ENCODE data around the gene SLC40A1. TPM values are rescaled to one million over a fixed set of nuclear protein-coding genes. Genes with fewer than 3 reads are reported as not detected.

SLC40A1 gene
- total RNA-seq, 6 experiments from 2014 or later = not detected

- no peak for DNase-seq
- no peaks in the 10 kb centered on the region for H3K9me3 Mint-ChIP-seq
- H3K36me3 Mint-ChIP-seq (ENCODE audit: low read depth) = no peaks in the 10 kb centered on the region
- no peak overlapping the region for H3K27ac Mint-ChIP-seq
- H3K4me1 Mint-ChIP-seq (ENCODE audit: low read depth) = no peaks in the 10 kb centered on the region
- no peak overlapping the region for H3K4me3 Mint-ChIP-seq
- H3K27me3 Mint-ChIP-seq (ENCODE audit: insufficient read depth) = peaks cover 10% of the 10 kb centered on the region
- TF ChIP-seq CTCF (IDR thresholded peaks at IDR 0.05) = no peak
Observed at GRCh38 chr2:189515264-189515663, 65.3 kb downstream of the SLC40A1 start.

- Mint-ChIP-seq H3K36me3 (ENCODE audit: low read depth) (no peaks in the 10 kb centered on the region), H3K27me3 (ENCODE audit: insufficient read depth) (peaks cover 13% of the 10 kb centered on the region), H3K9me3 (no peaks in the 10 kb centered on the region), H3K4me1 (ENCODE audit: low read depth) (no peaks in the 10 kb centered on the region), H3K27ac (no peak overlapping the region), H3K4me3 (no peak overlapping the region)
- no peak for DNase-seq
- no peak for TF ChIP-seq CTCF (IDR thresholded peaks at IDR 0.05)
Observed at GRCh38 chr2:189514104-189514503, 66.5 kb downstream of the SLC40A1 start.

- Mint-ChIP-seq H3K9me3 (no peaks in the 10 kb centered on the region), H3K4me3 (no peak overlapping the region), H3K4me1 (ENCODE audit: low read depth) (no peaks in the 10 kb centered on the region), H3K27ac (no peak overlapping the region), H3K36me3 (ENCODE audit: low read depth) (no peaks in the 10 kb centered on the region), H3K27me3 (ENCODE audit: insufficient read depth) (peaks cover 14% of the 10 kb centered on the region)
- TF ChIP-seq CTCF (IDR thresholded peaks at IDR 0.05) = no peak
- no peak for DNase-seq
Observed at GRCh38 chr2:189512879-189513278, 67.7 kb downstream of the SLC40A1 start.

- no peak overlapping the region for H3K27ac Mint-ChIP-seq
- no peak overlapping the region for H3K4me3 Mint-ChIP-seq
- H3K4me1 Mint-ChIP-seq (ENCODE audit: low read depth) = no peaks in the 10 kb centered on the region
- peaks cover 14% of the 10 kb centered on the region for H3K27me3 Mint-ChIP-seq (ENCODE audit: insufficient read depth)
- TF ChIP-seq CTCF (IDR thresholded peaks at IDR 0.05) = no peak
- no peaks in the 10 kb centered on the region for H3K9me3 Mint-ChIP-seq
- H3K36me3 Mint-ChIP-seq (ENCODE audit: low read depth) = no peaks in the 10 kb centered on the region
- DNase-seq = no peak
Observed at GRCh38 chr2:189511960-189512319, 68.6 kb downstream of the SLC40A1 start.

GRCh38 chr2:189511210-189511959, 69.2 kb downstream of the SLC40A1 start:
- H3K36me3 Mint-ChIP-seq (ENCODE audit: low read depth) = no peaks in the 10 kb centered on the region
- DNase-seq = no peak
- H3K4me1 Mint-ChIP-seq (ENCODE audit: low read depth) = no peaks in the 10 kb centered on the region
- no peak for TF ChIP-seq CTCF (IDR thresholded peaks at IDR 0.05)
- H3K27me3 Mint-ChIP-seq (ENCODE audit: insufficient read depth) = peaks cover 14% of the 10 kb centered on the region
- no peak overlapping the region for H3K4me3 Mint-ChIP-seq
- H3K27ac Mint-ChIP-seq = no peak overlapping the region
- H3K9me3 Mint-ChIP-seq = no peaks in the 10 kb centered on the region

Other genes with a start within 250 kb of the SLC40A1 start
- 10 to 100 TPM; 28.9 to 35.7 (median 31.0) TPM for gene WDR75, start 139.3 kb downstream of the SLC40A1 start, total RNA-seq (2021; fragmentation: NEBNext Ultra II Directional; extraction: Animal tissue kit (Norgen Biotek cat#: 25700))
- 10 to 100 TPM; 36.7 to 43.4 (median 38.3) TPM for gene ASNSD1, start 80.7 kb upstream of the SLC40A1 start, total RNA-seq (2021; fragmentation: NEBNext Ultra II Directional; extraction: Animal tissue kit (Norgen Biotek cat#: 25700))
- gene ANKAR, start 93.9 kb upstream of the SLC40A1 start, total RNA-seq (2021; fragmentation: NEBNext Ultra II Directional; extraction: Animal tissue kit (Norgen Biotek cat#: 25700)) = 1 to 10 TPM; 1.4 to 2.2 (median 1.7) TPM
- gene OSGEPL1, start 182.0 kb upstream of the SLC40A1 start, total RNA-seq (2021; fragmentation: NEBNext Ultra II Directional; extraction: Animal tissue kit (Norgen Biotek cat#: 25700)) = 1 to 10 TPM; 5.0 to 7.2 (median 7.0) TPM
- 10 to 100 TPM; 48.6 to 70.2 (median 60.3) TPM for gene ORMDL1, start 203.6 kb upstream of the SLC40A1 start, total RNA-seq (2021; fragmentation: NEBNext Ultra II Directional; extraction: Animal tissue kit (Norgen Biotek cat#: 25700))
- 10 to 100 TPM; 18.9 to 22.8 (median 20.5) TPM for gene PMS1, start 203.7 kb upstream of the SLC40A1 start, total RNA-seq (2021; fragmentation: NEBNext Ultra II Directional; extraction: Animal tissue kit (Norgen Biotek cat#: 25700))

Data from HFFc6 (cell line).